GM12878 (cell line): ENCODE data around the gene RPL3.

Source experiments
- BCL3 ChIP-seq: IDR thresholded peaks from 2 replicates; pipeline ENCODE4 v1.6.1; 2011; ENCODE audit warnings: borderline replicate concordance, low read depth, mild to moderate bottlenecking, moderate library complexity, low read length; ENCODE audit not compliant: insufficient read depth, poor library complexity, severe bottlenecking
- EZH2 ChIP-seq: IDR thresholded peaks from 2 replicates; pipeline ENCODE4 v1.6.1; 2012; ENCODE audit warnings: low read depth, mild to moderate bottlenecking, control low read depth, inconsistent platforms, low read length, borderline replicate concordance; ENCODE audit not compliant: control insufficient read depth
- KAT2A ChIP-seq: conservative IDR thresholded peaks from 2 replicates; pipeline ENCODE4 v1.6.1; 2011; ENCODE audit warnings: low read depth, low read length; ENCODE audit not compliant: control insufficient read depth
- PAX5 ChIP-seq: IDR thresholded peaks from 2 replicates; pipeline ENCODE4 v1.6.1; 2011; ENCODE audit warnings: low read depth, low read length, borderline replicate concordance
- POLR2AphosphoS5 ChIP-seq: IDR thresholded peaks from 2 replicates; pipeline ENCODE4 v1.6.1; 2011; ENCODE audit warnings: mild to moderate bottlenecking, low read length, inconsistent platforms
- RAD21 ChIP-seq: IDR thresholded peaks from 2 replicates; pipeline ENCODE4 v1.6.1; 2011; ENCODE audit warnings: mild to moderate bottlenecking, low read depth, low read length, moderate library complexity; ENCODE audit not compliant: insufficient read depth
- SMC3 ChIP-seq: IDR thresholded peaks from 2 replicates; pipeline ENCODE4 v1.6.1; 2011; ENCODE audit warnings: low read length, improper control_type of control experiment, borderline replicate concordance
- SP1 ChIP-seq: IDR thresholded peaks from one replicate; pipeline ENCODE4 v1.6.1; 2011; ENCODE audit warnings: low read depth, low read length
- TAF1 ChIP-seq: IDR thresholded peaks from 2 replicates; pipeline ENCODE4 v1.6.1; 2011; ENCODE audit warnings: mild to moderate bottlenecking, low read depth, low read length, borderline replicate concordance
- ZNF207 ChIP-seq: fragments of 450-650 bp; IDR thresholded peaks from 2 replicates; pipeline ENCODE4 v1.6.1; 2014; ENCODE audit warnings: antibody characterized with exemption, mild to moderate bottlenecking, borderline replicate concordance
- ZNF24 ChIP-seq: fragments of 450-650 bp; IDR thresholded peaks from 2 replicates; pipeline ENCODE4 v1.6.1; 2017; ENCODE audit warnings: antibody characterized with exemption, mild to moderate bottlenecking
- TF ChIP-seq, protein P1 (sequence below): fragments of 450-650 bp; IDR thresholded peaks from 2 replicates; pipeline ENCODE4 v1.6.1; 2017; ENCODE audit warnings: mild to moderate bottlenecking
- TF ChIP-seq, protein P2 (sequence below), 3 experiments: IDR thresholded peaks in 2 of 3; conservative IDR thresholded peaks in 1 of 3; 2 replicates each; pipeline ENCODE4 v1.5.1; 2011; ENCODE audit warnings: low read depth in 3 of 3, low read length in 3 of 3, mild to moderate bottlenecking in 3 of 3, control low read depth in 2 of 3, moderate library complexity in 2 of 3, inconsistent platforms in 1 of 3, mixed read lengths in 1 of 3; ENCODE audit not compliant: control insufficient read depth in 2 of 3, insufficient read depth in 1 of 3; ENCODE audit errors: extremely low read depth in 1 of 3

DNA sequence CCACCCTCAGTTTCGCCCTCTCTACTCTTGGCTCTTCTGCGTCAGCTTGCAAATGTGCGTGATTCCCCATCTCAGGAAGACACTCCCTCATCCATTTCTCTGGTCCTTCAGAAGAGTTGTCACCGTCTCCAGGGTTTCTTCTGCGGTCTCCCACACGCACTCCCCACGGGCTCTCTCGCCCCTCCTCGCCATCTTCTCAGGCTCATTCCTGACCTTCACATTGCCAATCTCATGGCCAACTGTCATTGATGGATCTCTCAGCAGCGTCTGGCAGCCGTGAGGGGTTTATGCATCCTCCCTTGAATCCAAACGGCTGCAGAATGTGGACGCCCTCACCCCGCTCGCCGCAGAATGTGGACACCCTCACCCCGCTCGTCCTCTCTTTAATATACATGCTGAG lies 40.8 kb upstream of the RPL3 start:
- TF ChIP-seq SMC3, result no peak
- TF ChIP-seq EZH2, result no peak
- TF ChIP-seq ZNF24, result no peak
- no peak for TF ChIP-seq PAX5
- TF ChIP-seq BCL3, result no peak
- TF ChIP-seq KAT2A, result no peak
- TF ChIP-seq ZNF207, result no peak
- TF ChIP-seq, protein P1, sequence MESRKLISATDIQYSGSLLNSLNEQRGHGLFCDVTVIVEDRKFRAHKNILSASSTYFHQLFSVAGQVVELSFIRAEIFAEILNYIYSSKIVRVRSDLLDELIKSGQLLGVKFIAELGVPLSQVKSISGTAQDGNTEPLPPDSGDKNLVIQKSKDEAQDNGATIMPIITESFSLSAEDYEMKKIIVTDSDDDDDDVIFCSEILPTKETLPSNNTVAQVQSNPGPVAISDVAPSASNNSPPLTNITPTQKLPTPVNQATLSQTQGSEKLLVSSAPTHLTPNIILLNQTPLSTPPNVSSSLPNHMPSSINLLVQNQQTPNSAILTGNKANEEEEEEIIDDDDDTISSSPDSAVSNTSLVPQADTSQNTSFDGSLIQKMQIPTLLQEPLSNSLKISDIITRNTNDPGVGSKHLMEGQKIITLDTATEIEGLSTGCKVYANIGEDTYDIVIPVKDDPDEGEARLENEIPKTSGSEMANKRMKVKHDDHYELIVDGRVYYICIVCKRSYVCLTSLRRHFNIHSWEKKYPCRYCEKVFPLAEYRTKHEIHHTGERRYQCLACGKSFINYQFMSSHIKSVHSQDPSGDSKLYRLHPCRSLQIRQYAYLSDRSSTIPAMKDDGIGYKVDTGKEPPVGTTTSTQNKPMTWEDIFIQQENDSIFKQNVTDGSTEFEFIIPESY, result no peak
- no peak for TF ChIP-seq RAD21
- TF ChIP-seq, protein P2, sequence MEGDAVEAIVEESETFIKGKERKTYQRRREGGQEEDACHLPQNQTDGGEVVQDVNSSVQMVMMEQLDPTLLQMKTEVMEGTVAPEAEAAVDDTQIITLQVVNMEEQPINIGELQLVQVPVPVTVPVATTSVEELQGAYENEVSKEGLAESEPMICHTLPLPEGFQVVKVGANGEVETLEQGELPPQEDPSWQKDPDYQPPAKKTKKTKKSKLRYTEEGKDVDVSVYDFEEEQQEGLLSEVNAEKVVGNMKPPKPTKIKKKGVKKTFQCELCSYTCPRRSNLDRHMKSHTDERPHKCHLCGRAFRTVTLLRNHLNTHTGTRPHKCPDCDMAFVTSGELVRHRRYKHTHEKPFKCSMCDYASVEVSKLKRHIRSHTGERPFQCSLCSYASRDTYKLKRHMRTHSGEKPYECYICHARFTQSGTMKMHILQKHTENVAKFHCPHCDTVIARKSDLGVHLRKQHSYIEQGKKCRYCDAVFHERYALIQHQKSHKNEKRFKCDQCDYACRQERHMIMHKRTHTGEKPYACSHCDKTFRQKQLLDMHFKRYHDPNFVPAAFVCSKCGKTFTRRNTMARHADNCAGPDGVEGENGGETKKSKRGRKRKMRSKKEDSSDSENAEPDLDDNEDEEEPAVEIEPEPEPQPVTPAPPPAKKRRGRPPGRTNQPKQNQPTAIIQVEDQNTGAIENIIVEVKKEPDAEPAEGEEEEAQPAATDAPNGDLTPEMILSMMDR (IDR thresholded peaks at IDR 0.05 in 2 of 3, conservative IDR thresholded peaks at IDR 0.05 in 1 of 3; ENCODE audit: control insufficient read depth in 2 of 3, extremely low read depth in 1 of 3, insufficient read depth in 1 of 3, low read depth in 3 of 3, low read length in 3 of 3), result no peak
- no peak for TF ChIP-seq TAF1
- no peak for TF ChIP-seq SP1
- TF ChIP-seq POLR2AphosphoS5, result no peak
